ENCODE results near the gene PLIN5. TPM values are rescaled to one million over a fixed set of nuclear protein-coding genes. Genes with fewer than 3 reads are reported as not detected.
A peak's percentile ranks its signal among the peaks of the same experiment; 100 is the strongest.

Gene PLIN5
- total RNA-seq, 1 experiment from 2014 or later, result 3.9 TPM

DNA sequence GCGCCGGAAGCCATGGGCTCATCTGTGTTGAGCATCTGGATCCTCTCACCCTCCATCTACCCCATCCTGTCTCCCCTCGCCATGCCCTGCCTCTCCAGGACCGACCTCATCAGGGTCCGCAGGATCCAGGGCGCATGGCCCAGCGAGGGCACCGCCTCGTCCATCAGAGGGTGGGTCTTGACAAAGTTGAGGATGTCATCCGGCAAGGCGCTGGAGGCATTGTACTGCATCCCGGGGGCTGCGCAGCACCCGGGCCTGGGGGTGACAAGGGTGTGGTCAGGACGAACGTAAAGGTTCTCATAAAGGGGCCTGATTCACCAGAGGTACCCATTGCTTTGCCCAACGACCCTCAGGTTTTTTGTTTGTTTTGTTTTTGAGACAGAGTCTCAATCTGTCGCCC lies 15.0 kb upstream of the PLIN5 start:
- Histone ChIP-seq H3K56ac (ENCODE audit: insufficient read length, low read depth, low read length) (no peak overlapping the region), H3K18ac (ENCODE audit: insufficient read length, low read depth, low read length) (no peak overlapping the region), H3K9ac (ENCODE audit: extremely low read depth, insufficient read length, low read length) (no peak overlapping the region), H2BK120ac (ENCODE audit: low read depth, low read length, poor library complexity, severe bottlenecking) (no peak overlapping the region), H2BK12ac (ENCODE audit: insufficient read length, low read depth, low read length) (no peak overlapping the region), H4K91ac (ENCODE audit: insufficient read length, low read depth, low read length) (no peak overlapping the region), H2BK20ac (ENCODE audit: low read depth, low read length, poor library complexity, severe bottlenecking) (no peak overlapping the region), H3K79me2 (ENCODE audit: insufficient read depth, low read length) (no peaks in the 10 kb centered on the region), H2BK5ac (ENCODE audit: insufficient read length, low read length) (no peak overlapping the region), H3K4me1 (ENCODE audit: insufficient read depth, low read length) (no peaks in the 10 kb centered on the region), H3K14ac (ENCODE audit: insufficient read depth, low read length) (no peak overlapping the region), H3K4me2 (ENCODE audit: insufficient read depth, insufficient read length, low read length) (no peak overlapping the region), H2AK5ac (ENCODE audit: insufficient read length, low read length) (no peak overlapping the region), H3K27ac (ENCODE audit: insufficient read length, low read depth, low read length) (no peak overlapping the region), H4K20me1 (ENCODE audit: control insufficient read depth, insufficient read depth, insufficient read length) (peaks cover 3% of the 10 kb centered on the region), H4K5ac (ENCODE audit: insufficient read length, low read depth, low read length) (no peak overlapping the region), H3K27me3 (ENCODE audit: insufficient read depth, low read length) (no peaks in the 10 kb centered on the region), H3T11ph (ENCODE audit: low read length) (no peak overlapping the region), H4K8ac (replicated peaks; ENCODE audit: insufficient read length, low read depth, low read length) (no peak overlapping the region), H3K4ac (ENCODE audit: low read depth, low read length) (no peak overlapping the region), H3K23ac (ENCODE audit: insufficient read length, low read depth, low read length) (no peak overlapping the region), H3K9me3 (ENCODE audit: control insufficient read depth, low read depth, low read length) (no peaks in the 10 kb centered on the region), H2BK15ac (ENCODE audit: low read depth, low read length) (no peak overlapping the region), H3K23me2 (ENCODE audit: insufficient read length, low read depth, low read length, poor library complexity, severe bottlenecking) (no peaks in the 10 kb centered on the region), H3K79me1 (ENCODE audit: insufficient read depth, low read depth, low read length, poor library complexity, severe bottlenecking) (no peaks in the 10 kb centered on the region), H2AFZ (ENCODE audit: low read length) (no peak overlapping the region)
- H3K9me3 Mint-ChIP-seq, result no peaks in the 10 kb centered on the region; a peak in 1 of 5 replicates
- no peak overlapping the region for H3K4me3 Mint-ChIP-seq
- no CpG with 5 or more reads among the region's 18 CpGs for WGBS (ENCODE audit: extremely low coverage, insufficient read length, low lambda C conversion rate)
- peaks cover 29 to 75% (median 57%) of the 10 kb centered on the region in 3 experiments for H3K36me3 Mint-ChIP-seq (ENCODE audit: insufficient read depth in 1 of 3, low read depth in 3 of 3)
- DNase-seq, result no peak
- H3K4me1 Mint-ChIP-seq, result no peaks in the 10 kb centered on the region
- TF ChIP-seq, protein P1, sequence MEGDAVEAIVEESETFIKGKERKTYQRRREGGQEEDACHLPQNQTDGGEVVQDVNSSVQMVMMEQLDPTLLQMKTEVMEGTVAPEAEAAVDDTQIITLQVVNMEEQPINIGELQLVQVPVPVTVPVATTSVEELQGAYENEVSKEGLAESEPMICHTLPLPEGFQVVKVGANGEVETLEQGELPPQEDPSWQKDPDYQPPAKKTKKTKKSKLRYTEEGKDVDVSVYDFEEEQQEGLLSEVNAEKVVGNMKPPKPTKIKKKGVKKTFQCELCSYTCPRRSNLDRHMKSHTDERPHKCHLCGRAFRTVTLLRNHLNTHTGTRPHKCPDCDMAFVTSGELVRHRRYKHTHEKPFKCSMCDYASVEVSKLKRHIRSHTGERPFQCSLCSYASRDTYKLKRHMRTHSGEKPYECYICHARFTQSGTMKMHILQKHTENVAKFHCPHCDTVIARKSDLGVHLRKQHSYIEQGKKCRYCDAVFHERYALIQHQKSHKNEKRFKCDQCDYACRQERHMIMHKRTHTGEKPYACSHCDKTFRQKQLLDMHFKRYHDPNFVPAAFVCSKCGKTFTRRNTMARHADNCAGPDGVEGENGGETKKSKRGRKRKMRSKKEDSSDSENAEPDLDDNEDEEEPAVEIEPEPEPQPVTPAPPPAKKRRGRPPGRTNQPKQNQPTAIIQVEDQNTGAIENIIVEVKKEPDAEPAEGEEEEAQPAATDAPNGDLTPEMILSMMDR (conservative IDR thresholded peaks at IDR 0.05), result no peak
- H3K27me3 Mint-ChIP-seq (ENCODE audit: low read depth), result peaks cover 2% of the 10 kb centered on the region; the same call in 1 of the 2 replicates
- H3K27ac Mint-ChIP-seq, result 0 out of 7 replicates have a peak overlapping the region, but pooled peaks of 1 of the 3 experiments have one; percentile 5
